DMS 273 (cell line): Measurements from ENCODE around the gene UBASH3A.

Experiments
- DNase-seq: peaks from one replicate; lab custom pipeline; 2025; ENCODE audit not compliant: unreplicated experiment; lab: John Stamatoyannopoulos, UW

Gene UBASH3A

GRCh38 chr21:42427809-42428419 lies 24.2 kb downstream of the UBASH3A start:
- DNase-seq, result no peak

GRCh38 chr21:42429021-42429420 lies 25.3 kb downstream of the UBASH3A start:
- no peak for DNase-seq

- no peak for DNase-seq
Measured at GRCh38 chr21:42429856-42430255, 26.2 kb downstream of the UBASH3A start.

GRCh38 chr21:42430521-42430920 lies 26.8 kb downstream of the UBASH3A start:
- no peak for DNase-seq

GRCh38 chr21:42431196-42431595 lies 27.5 kb downstream of the UBASH3A start:
- DNase-seq, result no peak

GRCh38 chr21:42432695-42433094 lies 29.0 kb downstream of the UBASH3A start:
- DNase-seq, result no peak

- DNase-seq, result no peak
Measured at GRCh38 chr21:42433946-42434551, 30.3 kb downstream of the UBASH3A start.

- DNase-seq, result no peak
Measured at GRCh38 chr21:42434884-42435283, 31.2 kb downstream of the UBASH3A start.

GRCh38 chr21:42435401-42435800 lies 31.7 kb downstream of the UBASH3A start:
- no peak for DNase-seq

- DNase-seq, result no peak
Measured at GRCh38 chr21:42435833-42436232, 32.1 kb downstream of the UBASH3A start.

- no peak for DNase-seq
Measured at GRCh38 chr21:42436914-42437313, 33.2 kb downstream of the UBASH3A start.

GRCh38 chr21:42437786-42438185 lies 34.1 kb downstream of the UBASH3A start:
- no peak for DNase-seq

- DNase-seq, result no peak
Measured at GRCh38 chr21:42438316-42439205, 34.9 kb downstream of the UBASH3A start.

GRCh38 chr21:42439284-42440186 lies 35.8 kb downstream of the UBASH3A start:
- no peak for DNase-seq

GRCh38 chr21:42440187-42440792 lies 36.6 kb downstream of the UBASH3A start:
- DNase-seq, result no peak

- DNase-seq, result no peak
Measured at GRCh38 chr21:42441963-42442362, 38.3 kb downstream of the UBASH3A start.

GRCh38 chr21:42443181-42443785 lies 39.6 kb downstream of the UBASH3A start:
- no peak for DNase-seq

GRCh38 chr21:42443876-42444744 lies 40.4 kb downstream of the UBASH3A start:
- no peak for DNase-seq

- DNase-seq, result no peak
Measured at GRCh38 chr21:42444745-42445059, 41.0 kb downstream of the UBASH3A start.
